GM19395 (cell line): ENCODE measurements around the gene B4GAT1.

Experiments
- ATAC-seq: cut with Tn5 transposase; IDR thresholded peaks from one replicate; pipeline ENCODE4 v1.9.1; 2021; ENCODE audit warnings: mild to moderate bottlenecking, moderate library complexity; ENCODE audit not compliant: unreplicated experiment

B4GAT1 gene

DNA sequence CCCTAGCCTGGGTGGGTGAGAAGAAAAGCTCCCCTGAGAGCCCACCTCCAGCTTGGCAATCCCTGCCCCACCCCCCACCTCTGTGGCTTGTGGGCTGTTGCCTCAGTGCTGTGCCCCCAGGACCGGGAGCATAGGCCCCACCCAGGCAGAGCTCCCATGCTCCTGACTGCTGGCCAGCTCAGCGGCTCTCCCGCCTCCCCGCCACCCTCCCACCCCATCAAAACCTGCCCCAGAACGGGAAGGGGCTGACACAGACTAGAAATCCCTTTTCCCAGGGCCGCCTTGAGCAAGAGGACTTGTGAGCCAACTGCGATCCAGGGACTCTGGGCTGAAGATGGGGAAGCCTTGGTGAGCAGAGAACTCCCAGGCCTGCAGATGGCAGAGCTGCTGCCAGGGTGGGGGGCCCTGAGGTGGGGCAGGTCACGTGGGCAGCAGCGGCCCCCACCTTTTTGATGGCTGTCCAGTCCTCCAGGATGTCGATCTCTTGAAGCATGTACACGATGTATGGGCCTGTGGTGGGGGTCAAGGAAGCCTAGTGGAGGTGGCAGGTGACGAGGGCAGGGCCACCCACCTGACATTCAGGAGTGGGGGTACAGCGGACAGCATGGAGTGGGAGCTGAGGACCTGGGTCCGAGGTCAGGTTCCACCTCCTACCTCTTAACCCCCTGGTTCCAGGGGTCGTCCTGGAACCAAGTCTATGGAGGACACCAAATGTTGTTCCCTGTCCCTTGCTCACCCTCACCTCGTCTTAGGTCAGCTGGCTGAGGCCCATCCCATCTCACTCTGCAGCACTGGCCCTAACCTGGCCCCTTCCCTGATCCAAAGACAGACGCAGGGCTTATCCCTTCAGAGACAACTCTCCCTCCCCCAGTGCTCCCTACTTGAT, 8.9 kb downstream of the B4GAT1 start:
- ATAC-seq, result no peak

DNA sequence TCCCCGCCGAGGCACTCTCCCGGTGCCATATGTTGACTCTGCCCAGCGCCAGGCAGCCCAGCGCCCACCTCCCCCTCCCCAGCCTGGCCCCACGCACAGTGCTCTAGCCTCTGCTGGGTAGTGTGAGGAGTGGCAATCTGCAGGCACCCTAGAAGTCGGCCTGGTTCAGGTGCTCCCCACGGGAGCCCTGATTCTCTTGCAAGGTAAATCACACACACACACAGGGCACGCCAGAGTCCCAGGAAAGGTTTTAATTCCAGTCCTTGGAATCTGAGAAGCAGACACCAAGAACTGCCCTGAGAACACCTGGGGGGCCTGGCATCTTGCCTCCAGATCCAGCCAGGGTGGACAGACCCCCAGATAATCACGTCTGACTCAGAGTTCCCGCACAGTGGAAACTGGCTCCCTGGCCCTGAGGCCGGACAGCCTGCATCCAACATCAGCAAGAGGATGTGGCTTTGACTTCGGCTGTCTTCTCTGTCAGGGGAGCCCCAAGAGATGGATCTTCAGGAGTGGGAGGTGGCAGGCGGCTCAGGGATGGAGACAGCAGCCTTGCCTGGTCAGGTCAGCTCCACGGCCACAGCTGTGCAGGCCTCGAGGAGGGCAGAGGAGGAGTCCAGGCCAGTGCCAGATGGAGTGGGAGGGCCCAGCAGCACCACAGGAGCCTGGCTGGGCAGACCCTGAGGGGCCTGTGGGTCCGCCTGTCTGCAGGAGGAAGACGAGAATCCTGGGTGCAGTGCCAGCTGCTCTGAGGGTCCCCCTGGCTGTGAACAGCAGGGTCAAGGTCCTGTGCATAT, 10.1 kb downstream of the B4GAT1 start:
- no peak for ATAC-seq

DNA sequence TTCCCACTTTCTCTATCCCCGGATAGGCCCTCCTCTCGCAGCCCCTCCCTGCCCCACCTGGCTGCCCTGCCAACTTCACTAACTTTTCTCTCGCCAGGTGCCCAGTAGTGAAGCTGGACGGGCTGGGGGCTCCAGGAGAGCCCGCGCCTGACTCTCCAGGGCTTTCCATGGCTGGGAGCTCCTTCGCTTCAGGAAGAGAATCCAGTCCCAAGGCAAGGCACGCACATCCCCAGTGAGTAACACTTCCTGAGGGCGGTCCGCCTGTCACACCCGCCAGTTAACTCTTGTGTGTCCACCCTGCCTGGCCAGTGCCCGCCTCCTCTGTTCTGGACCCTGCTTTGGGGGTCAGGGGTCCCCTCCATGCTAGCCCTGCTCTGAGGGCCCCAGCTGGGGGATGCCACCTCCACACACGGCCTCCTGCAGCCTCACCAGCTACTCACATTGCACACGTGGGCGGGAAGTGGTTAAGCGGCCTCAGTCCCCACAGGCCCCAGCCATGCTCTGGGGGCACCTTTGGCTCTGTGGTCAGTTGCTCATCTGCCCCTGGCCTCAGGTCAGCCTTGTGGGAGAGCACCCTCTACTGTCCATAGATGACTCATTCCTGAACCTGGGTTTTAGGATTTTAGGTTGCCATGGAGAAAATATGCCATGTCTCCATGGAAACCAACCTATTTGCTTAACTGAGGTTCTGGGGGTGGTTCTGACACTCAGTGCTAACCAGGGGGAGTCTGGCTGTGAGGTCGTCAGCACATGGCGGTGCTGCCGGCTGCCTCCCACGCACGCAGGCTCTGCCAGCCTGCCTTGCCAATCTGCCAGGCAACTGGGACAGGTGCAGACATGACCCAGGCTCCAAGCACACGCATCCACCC, 11.0 kb downstream of the B4GAT1 start, which contains the start of gene RIN1:
Gene RIN1, minus strand, starts transcription at position 201 of the 869 bp plus-strand sequence. Its CDS starts 32 bp downstream, at position 169.
- ATAC-seq, result peak; percentile 61

DNA sequence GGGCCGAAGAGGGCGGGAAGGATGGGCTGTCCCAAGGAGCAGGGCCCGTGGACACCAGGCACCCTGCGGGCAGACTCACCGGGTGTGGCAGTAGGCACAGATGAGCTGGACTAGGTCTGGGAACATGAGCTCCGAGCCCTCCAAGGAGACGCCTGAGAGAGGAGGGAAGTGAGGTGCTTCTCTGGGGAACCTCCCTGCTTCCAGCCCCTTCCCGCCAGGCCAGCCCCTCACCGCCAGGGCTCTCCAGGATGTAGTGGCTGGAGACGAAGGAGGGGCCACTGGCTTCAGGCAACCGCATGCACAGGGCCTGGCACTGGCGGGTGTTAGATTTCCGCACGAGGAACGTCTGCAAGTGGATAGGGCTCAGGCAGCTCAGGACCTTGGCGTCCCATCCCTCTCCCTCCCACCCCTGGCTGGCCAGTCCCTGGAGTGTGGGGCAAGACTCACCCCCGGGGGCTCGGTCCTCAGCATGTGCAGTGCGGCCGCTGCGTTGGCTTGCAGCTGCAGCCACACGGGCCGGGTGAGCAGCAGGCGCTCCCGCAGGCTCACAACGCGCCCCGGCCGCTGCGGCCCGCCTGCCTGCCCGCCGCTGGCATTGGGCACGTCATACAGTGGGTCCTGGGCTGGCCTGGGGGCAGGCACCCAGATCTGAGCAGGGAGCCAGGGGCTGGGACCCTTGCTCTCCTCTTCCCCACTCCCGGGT, 11.7 kb downstream of the B4GAT1 start:
- ATAC-seq, result no peak

DNA sequence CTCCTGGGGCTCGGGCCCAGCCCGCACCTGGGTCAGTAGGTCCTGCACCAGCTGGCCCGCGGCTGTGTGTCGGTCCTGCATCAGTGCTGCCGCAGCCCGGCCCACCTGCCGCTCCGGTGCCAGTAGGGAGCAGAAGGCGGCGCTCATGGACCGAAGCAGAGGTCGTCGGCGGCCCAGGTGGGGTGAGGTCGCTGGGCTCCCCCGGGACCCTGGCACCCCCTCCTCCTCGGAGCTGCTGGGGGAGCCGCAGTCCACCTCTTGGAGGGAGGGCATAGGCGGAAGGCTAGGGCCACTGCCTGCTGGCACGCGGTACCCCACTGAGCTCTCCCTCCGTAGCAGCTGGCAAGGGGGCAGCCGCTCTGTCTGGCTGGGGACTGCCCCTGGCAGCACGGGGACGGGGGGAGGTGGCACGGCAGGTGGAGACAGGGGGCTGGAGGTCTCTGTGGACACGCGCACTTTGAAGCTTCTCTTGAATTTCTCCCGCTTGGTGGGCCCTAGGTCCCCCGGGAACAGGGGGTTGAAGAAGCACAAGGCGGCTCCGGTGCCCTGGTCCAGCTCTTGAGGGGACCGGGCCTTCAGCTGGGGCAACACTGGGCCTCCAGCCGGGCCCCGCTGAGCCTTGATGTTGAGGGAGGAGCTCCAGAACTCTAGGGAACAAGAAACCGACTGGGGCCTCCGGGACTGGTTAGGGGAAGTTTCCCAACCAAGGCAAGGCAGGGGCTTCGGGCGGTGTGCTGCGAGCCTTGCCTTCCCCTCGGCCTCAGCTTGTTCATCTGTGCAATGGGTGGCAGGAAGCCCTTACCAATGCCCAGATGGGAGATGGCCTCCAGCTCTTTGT, 12.6 kb downstream of the B4GAT1 start:
- no peak for ATAC-seq

DNA sequence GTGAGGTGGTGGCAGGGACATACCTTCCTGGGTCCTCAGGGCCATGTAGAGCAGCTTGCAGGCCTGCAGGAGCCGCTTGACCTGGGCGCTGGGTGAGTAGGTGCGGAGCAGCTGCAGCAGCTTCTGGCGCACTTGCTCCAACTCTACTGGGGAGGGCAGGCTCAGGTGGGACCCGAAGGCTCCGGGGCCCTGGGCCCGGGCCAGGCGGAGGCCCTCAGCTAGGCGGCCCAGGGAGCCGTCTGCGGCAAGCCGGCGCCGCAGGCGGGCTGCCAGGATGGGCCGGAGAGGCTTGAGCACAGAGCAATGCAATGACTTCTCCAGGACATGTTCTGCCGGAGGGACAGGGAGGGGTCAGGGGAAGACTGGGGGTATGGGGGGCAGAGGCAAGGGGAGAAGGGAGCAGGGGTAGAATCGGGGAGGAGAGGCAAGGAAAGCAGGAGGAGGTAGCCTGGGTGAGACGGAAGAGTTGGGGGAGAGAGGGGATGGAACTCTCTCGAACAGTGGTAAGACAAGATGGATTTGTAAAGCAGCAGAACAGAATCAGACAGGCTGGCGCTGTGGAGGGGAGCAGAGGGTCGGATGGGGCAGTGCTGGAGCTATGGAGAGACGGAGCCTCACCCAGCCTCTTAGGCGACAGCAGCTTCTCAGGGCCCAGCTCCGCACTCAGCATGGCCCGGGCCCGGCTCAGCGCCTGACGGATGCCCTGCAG, 13.4 kb downstream of the B4GAT1 start:
- ATAC-seq, result no peak

DNA sequence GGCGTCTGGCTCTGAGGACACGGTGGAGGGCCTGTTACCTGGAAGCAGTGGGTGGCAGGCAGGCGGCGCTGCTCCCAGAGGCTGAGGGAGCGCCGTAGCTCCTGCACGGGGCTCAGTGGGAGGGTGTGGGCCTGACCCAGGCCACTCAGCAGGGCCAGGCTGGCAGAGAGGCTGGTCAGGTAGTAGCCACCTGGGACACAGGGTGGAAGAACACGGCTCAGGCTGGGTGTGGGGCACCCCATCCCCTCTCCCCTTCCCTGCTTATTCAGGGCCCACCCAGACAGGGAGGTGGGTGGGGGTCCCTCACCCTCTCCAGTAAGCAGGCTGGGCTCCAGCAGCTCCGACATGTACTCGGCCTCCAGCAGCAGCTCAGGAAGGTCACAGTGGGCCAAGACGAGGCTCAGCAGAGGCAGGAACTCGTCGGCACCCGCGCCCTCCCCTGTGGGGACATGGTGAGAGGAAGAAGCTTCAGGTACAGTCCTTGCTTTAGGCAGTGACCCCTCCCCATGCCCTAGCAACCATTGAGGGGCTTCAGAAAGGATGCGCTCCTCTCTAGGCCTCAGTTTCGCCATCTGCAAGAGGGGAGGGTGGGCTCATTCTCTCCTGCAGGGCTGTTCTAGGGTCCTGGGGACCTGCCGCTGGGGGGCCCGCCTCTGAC, 14.1 kb downstream of the B4GAT1 start:
- no peak for ATAC-seq

DNA sequence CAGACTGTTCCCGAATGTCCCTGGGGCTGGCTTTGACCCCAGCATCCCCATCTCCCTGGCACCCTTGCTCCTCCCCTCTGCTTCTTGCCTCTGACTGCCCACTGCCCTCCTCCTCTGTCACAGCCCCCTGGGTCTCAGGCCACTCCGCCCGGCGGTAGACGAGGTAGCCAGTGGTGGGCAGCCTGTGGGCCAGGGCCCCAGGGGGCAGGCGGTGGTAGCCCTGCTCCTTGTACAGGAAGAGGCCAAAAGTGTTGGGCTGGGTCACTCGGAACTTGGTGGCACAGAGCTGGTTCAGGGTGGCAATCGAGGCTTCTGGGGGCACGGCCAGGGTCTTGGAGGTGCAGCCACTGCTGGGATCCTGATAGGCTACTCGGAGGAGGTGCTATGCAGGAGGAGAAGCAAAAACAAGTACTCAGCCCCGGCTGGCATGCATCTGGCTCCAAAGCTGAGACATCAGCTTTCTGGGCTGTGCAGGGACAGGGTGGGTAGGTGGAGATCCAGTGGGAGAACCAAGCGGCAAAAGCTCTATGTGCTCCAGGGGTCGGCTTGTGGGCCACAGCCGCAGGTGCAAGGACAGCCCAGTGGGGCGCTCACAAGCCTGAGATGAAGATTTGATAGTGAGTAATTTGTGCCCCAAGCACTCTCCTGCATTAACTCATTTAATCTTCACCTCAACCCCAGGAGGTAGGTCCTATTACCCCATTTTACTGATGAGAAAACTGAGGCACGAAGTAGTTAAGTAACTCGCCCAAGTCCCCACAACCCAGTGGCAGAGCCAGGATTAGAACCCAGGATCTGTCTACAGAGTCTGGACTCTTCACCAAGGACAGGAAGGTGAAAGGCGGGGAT, 14.8 kb downstream of the B4GAT1 start:
- no peak for ATAC-seq

DNA sequence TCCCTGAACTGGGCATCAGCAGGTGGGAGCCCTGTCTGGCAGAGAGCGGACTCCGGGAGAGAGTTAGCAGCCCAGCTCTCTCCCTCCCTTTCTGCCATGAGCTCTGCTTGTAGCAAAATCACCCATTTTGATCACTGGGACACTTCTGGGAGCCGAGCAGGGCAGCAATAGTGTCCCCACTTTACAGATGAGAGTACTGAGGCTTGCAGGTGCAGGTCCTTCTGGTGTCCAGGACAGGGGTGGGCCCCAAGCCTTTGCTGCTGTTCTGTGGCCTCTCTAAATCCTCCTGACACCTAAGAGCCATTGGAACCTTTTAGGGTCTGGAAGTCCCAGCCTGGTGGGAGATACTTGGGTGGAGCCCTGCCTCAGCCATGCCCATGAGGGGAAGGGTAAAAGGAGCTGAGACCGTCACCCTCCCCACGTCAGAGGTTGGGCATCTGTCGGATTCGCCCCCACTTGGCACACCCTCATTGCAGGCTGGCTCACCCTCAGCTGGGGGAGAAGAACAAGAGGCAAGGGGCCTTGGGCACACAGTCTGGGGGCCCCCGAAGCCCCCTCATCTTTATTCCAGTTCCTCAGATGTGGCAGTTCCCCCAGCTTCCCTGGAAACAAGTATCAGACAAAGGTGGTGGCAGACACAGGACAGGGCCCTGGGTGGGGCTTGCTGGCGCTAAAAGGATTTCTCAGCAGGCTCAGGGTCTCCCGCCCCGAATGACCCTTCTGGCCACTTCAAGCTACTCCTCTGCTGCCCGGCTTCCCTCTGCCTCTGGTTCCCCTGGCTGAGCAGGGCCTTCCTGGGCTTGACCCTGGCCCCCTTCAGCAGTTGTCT, 15.7 kb downstream of the B4GAT1 start:
- no peak for ATAC-seq

DNA sequence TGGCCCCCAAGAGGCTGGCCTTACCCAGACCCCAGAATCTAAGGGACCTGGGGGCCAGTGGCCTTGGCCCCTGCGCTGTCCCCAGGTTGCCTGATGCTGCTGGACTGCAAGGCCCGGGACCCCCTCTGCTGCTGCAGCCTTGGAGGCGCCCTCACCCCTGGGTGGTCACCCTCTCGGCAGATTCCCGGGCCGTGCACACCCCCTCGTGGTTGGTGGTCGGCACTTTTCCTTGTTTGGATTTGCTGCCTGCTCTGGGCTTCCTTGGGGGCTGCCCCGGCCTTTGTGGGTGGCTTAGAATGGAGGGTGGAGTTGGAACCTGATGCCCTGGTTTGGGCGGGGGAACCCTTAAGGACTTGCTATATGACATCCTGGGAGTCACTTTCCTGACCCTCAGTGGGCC, 16.5 kb downstream of the B4GAT1 start:
- ATAC-seq, result no peak

DNA sequence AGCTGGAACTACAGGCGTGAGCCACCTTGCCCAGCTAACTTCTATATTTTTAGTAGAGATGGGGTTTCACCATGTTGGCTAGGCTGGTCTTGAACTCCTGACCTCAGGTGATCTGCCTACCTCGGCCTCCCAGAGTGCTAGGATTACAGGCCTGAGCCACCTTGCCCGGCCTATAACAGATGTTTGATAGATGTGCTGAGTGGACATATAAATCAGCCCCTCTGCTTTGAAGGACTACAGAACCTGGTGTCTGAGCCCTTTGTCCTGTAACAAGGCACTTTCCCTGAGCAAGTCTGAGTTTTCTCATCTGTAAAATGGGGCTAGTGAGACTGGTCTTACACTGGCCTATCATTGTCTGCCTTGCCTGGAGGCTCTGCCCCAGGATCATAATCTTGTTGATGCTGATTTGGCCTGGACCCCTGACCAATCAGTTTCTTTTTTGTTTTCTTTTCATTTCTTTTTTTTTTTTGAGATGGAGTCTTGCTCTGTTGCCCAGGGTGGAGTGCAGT, 18.2 kb downstream of the B4GAT1 start:
- ATAC-seq, result no peak

DNA sequence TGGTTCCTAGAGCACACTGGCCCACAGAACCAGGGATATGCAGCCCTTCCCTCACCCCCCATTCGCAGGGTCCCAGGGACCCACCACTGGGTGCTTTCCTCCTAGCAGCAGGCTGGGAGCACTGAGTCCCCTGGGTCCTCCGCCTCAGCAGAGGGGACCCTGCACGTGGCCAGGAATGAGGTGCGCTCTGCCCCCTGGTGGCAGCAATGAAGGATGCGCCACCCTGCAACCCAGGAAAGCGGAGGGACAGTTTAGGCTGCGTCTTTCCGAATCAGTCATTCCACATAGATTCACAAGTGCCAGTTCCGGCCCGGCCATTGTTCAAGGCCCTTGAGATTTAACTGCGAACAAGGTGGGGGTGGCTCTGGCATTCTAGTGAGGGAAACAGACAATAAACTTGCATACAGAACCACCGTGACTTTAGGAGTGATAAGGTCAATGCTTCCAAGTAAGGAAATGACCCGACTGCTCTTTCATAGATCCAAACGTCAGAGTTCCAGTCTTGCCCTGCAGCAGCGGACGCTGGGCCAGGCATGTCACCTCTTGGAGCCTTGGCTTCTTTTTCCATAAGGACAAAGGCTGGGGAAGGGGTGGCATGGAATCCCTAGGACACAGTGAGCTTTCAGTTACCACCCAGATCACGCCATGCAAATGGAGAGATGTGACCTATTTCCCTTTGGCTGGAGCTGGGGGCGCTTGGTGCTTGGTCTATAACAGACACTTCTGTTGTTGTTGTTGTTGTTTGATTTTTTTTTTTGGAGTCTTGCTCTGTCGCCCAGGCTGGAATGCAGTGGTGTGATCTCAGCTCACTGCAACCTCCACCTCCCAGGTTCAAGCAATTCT, 18.9 kb downstream of the B4GAT1 start:
- ATAC-seq, result no peak

DNA sequence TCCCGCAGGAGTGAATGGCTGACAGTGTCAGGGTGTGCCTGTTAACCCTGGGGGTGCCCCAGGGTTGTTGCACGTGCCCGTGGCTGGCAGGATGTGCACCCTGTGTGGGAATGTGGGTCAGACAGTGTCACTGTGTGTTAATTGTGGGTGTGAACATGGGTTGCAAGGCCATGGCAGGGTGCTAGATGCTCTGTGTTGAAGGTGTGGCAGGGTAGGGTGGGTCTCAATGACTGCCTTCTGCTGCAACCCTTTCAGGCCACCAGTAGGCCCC, 19.5 kb downstream of the B4GAT1 start:
- no peak for ATAC-seq

DNA sequence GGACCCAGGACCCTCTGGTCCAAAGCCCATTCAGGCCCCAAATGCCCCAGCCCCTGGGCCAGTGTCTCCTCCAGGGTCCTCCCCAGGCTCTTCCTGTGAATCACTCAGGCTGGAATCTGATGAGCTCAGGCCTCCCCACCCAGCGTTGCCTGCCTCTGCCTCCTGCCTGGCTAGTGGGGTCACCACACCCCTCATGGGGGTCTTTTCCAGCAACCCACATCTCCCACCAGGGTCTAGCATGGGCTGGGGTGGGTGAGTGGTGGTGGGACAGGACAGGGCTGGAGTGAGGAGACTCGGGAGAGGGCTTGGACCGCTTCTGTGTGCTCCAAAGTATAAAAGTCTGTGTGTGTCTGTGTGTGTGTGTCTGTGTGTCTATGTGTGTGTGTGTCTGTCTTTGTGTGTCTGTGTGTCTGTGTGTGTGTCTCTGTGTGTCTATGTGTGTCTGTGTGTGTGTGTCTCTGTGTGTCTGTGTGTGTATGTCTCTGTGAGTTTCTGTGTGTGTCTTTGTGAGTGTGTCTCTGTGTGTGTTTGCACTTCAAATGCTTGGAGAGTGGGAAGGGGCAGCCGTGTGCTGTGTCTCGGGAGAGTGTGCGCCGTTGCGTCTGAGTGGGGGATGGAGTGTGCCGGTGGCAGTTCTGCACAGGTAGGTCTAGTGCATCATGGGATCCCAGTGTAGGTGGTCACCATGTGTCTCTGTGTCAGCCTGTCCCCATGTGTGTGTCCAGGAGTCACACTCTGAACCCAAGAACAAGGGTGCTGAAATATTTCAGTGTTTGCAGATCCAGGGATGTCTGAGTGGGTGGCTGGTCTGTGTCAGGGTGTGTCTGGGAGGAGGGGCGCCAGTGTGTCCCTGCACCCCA, 20.0 kb downstream of the B4GAT1 start:
- no peak for ATAC-seq
